Liver (tissue), 9 donors: Measurements from ENCODE around the gene RABL3. TPM values are rescaled to one million over a fixed set of nuclear protein-coding genes. Genes with fewer than 3 reads are reported as not detected.
"Not testable (repeated sequence)": the region's sequence is repeated elsewhere in the genome, so short reads cannot be mapped to it uniquely, and the experiment has no call there.

Experiments
- DNase-seq: peaks from one replicate; pipeline ENCODE4 v3.0.0-alpha.2; 2017; ENCODE audit warnings: low spot score
- H3K27ac ChIP-seq, 2 donors: one replicate each; pipeline ENCODE4 v1.7.0; 2013; ENCODE audit warnings: inconsistent platforms in 2 of 2, low read length in 2 of 2, control low read depth in 1 of 2, low read depth in 1 of 2, mild to moderate bottlenecking in 1 of 2
- H3K27me3 ChIP-seq, 4 donors: one replicate each; pipeline versions ENCODE4 v1.6.1 to v1.7.0; 2013; ENCODE audit warnings: low read length in 3 of 4, inconsistent platforms in 1 of 4, mild to moderate bottlenecking in 1 of 4, moderate library complexity in 1 of 4; ENCODE audit not compliant: control insufficient read depth in 4 of 4, insufficient read depth in 4 of 4
- H3K36me3 ChIP-seq, 4 donors: one replicate each; pipeline versions ENCODE4 v1.6.1 to v1.7.0; 2013; ENCODE audit warnings: low read length in 3 of 4, mild to moderate bottlenecking in 3 of 4, low read depth in 1 of 4, moderate library complexity in 1 of 4; ENCODE audit not compliant: control insufficient read depth in 4 of 4, insufficient read depth in 3 of 4
- H3K4me1 ChIP-seq, 4 donors: one replicate each; pipeline versions ENCODE4 v1.6.1 to v1.7.0; 2013; ENCODE audit warnings: low read length in 3 of 4, mild to moderate bottlenecking in 3 of 4, moderate library complexity in 1 of 4; ENCODE audit not compliant: control insufficient read depth in 4 of 4, insufficient read depth in 4 of 4
- H3K4me3 ChIP-seq, 3 donors: one replicate each; pipeline versions ENCODE4 v1.6.1 to v1.7.0; 2013; ENCODE audit warnings: low read length in 3 of 3, control low read depth in 1 of 3, low read depth in 1 of 3, mild to moderate bottlenecking in 1 of 3
- H3K9ac ChIP-seq, 2 donors: one replicate each; pipeline ENCODE4 v1.7.0; 2013; ENCODE audit warnings: low read length in 2 of 2, mild to moderate bottlenecking in 2 of 2, moderate library complexity in 2 of 2, control low read depth in 1 of 2, low read depth in 1 of 2
- H3K9me3 ChIP-seq, 4 donors: one replicate each; pipeline versions ENCODE4 v1.6.1 to v1.7.0; 2013; ENCODE audit warnings: low read length in 3 of 4; ENCODE audit not compliant: control insufficient read depth in 4 of 4
- ATF3 ChIP-seq: IDR thresholded peaks from 2 replicates; pipeline ENCODE4 v1.6.1; 2016; ENCODE audit warnings: antibody characterized with exemption
- CTCF ChIP-seq: fragments of 150-350 bp; IDR thresholded peaks from 2 replicates; pipeline ENCODE4 v1.5.1; 2017; ENCODE audit warnings: improper control_type of control experiment, low read depth, low read length; ENCODE audit not compliant: missing input control
- EGR1 ChIP-seq, 2 donors: IDR thresholded peaks; 2 replicates each; pipeline ENCODE4 v1.6.1; 2016 to 2018; ENCODE audit warnings: antibody characterized with exemption in 2 of 2, low read depth in 2 of 2
- FOXA1 ChIP-seq: IDR thresholded peaks from 2 replicates; pipeline ENCODE4 v1.6.1; 2016; ENCODE audit warnings: antibody characterized with exemption
- FOXA2 ChIP-seq: IDR thresholded peaks from 2 replicates; pipeline ENCODE4 v1.6.1; 2016; ENCODE audit warnings: antibody characterized with exemption
- GABPA ChIP-seq, 2 donors: IDR thresholded peaks in 1 of 2; conservative IDR thresholded peaks in 1 of 2; 2 replicates each; pipeline ENCODE4 v1.6.1; 2016; ENCODE audit warnings: antibody characterized with exemption in 2 of 2, mild to moderate bottlenecking in 1 of 2, moderate library complexity in 1 of 2
- HNF4A ChIP-seq, 2 donors: conservative IDR thresholded peaks; 2 replicates each; pipeline ENCODE4 v1.6.1; 2016; ENCODE audit warnings: antibody characterized with exemption in 2 of 2, mild to moderate bottlenecking in 2 of 2
- JUND ChIP-seq, 2 donors: IDR thresholded peaks; 2 replicates each; pipeline ENCODE4 v1.6.1; 2016; ENCODE audit warnings: antibody characterized with exemption in 2 of 2
- MAX ChIP-seq: IDR thresholded peaks from 2 replicates; pipeline ENCODE4 v1.6.1; 2016; ENCODE audit warnings: antibody characterized with exemption
- RAD21 ChIP-seq, 2 donors: IDR thresholded peaks; 2 replicates each; pipeline ENCODE4 v1.6.1; 2016; ENCODE audit warnings: antibody characterized with exemption in 2 of 2, mild to moderate bottlenecking in 2 of 2
- REST ChIP-seq: IDR thresholded peaks from 2 replicates; pipeline ENCODE4 v1.6.1; 2016; ENCODE audit warnings: antibody characterized with exemption, mild to moderate bottlenecking
- RXRA ChIP-seq, 2 donors: IDR thresholded peaks; 2 replicates each; pipeline ENCODE4 v1.6.1; 2017 to 2018; ENCODE audit warnings: antibody characterized with exemption in 2 of 2, mild to moderate bottlenecking in 1 of 2
- SP1 ChIP-seq: IDR thresholded peaks from 2 replicates; pipeline ENCODE4 v1.6.1; 2018; ENCODE audit warnings: antibody characterized with exemption, mild to moderate bottlenecking
- TAF1 ChIP-seq: conservative IDR thresholded peaks from 2 replicates; pipeline ENCODE4 v1.6.1; 2016; ENCODE audit warnings: antibody characterized with exemption, mild to moderate bottlenecking
- ZBTB33 ChIP-seq: IDR thresholded peaks from 2 replicates; pipeline ENCODE4 v1.6.1; 2016; ENCODE audit warnings: antibody characterized with exemption
- WGBS: extraction: QIAGEN DNeasy Blood & Tissue Kit; methylation state at CpG from one replicate; pipeline ENCODE4 v1.1.7; 2013; 5-methylcytosine and 5-hydroxymethylcytosine counted together
- polyA plus RNA-seq, 2 donors: library from polyadenylated mRNA; stranded (reverse) in 1 of 2; unstranded in 1 of 2; fragments of 200-250 nt in 1 of 2; fragments of >200 nt in 1 of 2; fragmentation: Nextera tagmentation in 1 of 2; extraction: Ambion mirVana in 1 of 2; gene quantifications; one replicate each; pipeline versions ENCODE4 v1.2.1 to v1.2.3, GENCODE V29; 2013 to 2015
- total RNA-seq, 2 donors: library from RNA; depleted of rRNA; stranded (reverse); fragments of >200 nt; gene quantifications; one replicate each; pipeline ENCODE4 v1.2.3, GENCODE V29; 2014
- donor health status: healthy.
- donor health status: healthy.
- donor health status: healthy.
- donor health status: healthy.
- donor health status: healthy.

Gene RABL3
- total and polyA plus RNA-seq, 4 donors, result 8.6 to 14.1 (median 13.1) TPM

GRCh38 chr3:120791913-120792312, 49.6 kb upstream of the RABL3 start:
- no peak for DNase-seq
- Histone ChIP-seq H3K27ac (no peak overlapping the region), H3K4me1 (peaks cover 0 to 4% (median 2%) of the 10 kb centered on the region in 4 donors), H3K36me3 (no peaks in the 10 kb centered on the region), H3K9ac (no peak overlapping the region), H3K4me3 (no peak overlapping the region), H3K27me3 (no peaks in the 10 kb centered on the region), H3K9me3 (no peaks in the 10 kb centered on the region)
- TF ChIP-seq ATF3 (no peak), RAD21 (IDR thresholded peaks at IDR 0.05) (no peak), GABPA (IDR thresholded peaks at IDR 0.05 in 1 of 2, conservative IDR thresholded peaks at IDR 0.05 in 1 of 2) (no peak), TAF1 (no peak), CTCF (no peak), FOXA1 (no peak)
- whole genome bisulfite sequencing, result 82% methylated on average over 1 of the region's 1 CpG

- Histone ChIP-seq H3K27ac (no peak overlapping the region), H3K36me3 (no peaks in the 10 kb centered on the region), H3K9ac (no peak overlapping the region), H3K9me3 (no peaks in the 10 kb centered on the region), H3K27me3 (no peaks in the 10 kb centered on the region), H3K4me1 (peaks cover 0 to 4% (median 2%) of the 10 kb centered on the region in 4 donors), H3K4me3 (no peak overlapping the region)
- TF ChIP-seq JUND (IDR thresholded peaks at IDR 0.05) (no peak), SP1 (no peak), FOXA2 (no peak), FOXA1 (no peak), EGR1 (IDR thresholded peaks at IDR 0.05; ENCODE audit: low read depth in 2 of 2) (no peak), HNF4A (conservative IDR thresholded peaks at IDR 0.05) (no peak), MAX (no peak), RXRA (IDR thresholded peaks at IDR 0.05) (no peak), ZBTB33 (no peak), ATF3 (no peak), TAF1 (no peak), REST (no peak), RAD21 (IDR thresholded peaks at IDR 0.05) (no peak)
- DNase-seq, result no peak
- 73% methylated on average over 1 of the region's 1 CpG for WGBS
These were observed 48.7 kb upstream of the RABL3 start for GRCh38 chr3:120791010-120791409.

- DNase-seq, H3K27me3 ChIP-seq, H3K36me3 ChIP-seq, H3K9me3 ChIP-seq, H3K27ac ChIP-seq, H3K9ac ChIP-seq, H3K4me3 ChIP-seq, H3K4me1 ChIP-seq: not testable (repeated sequence)
- WGBS, result 90% methylated on average over 5 of the region's 5 CpGs
These were observed 43.5 kb upstream of the RABL3 start for GRCh38 chr3:120785832-120786231.
